Measurements from ENCODE around the gene TENM4.

- TF ChIP-seq CTCF (IDR thresholded peaks at IDR 0.05; ENCODE audit: poor library complexity, severe bottlenecking) (no peak), POLR2AphosphoS5 (IDR thresholded peaks at IDR 0.05) (no peak), EZH2 (IDR thresholded peaks at IDR 0.05; ENCODE audit: borderline replicate concordance, insufficient read depth, low read length, poor library complexity, severe bottlenecking) (no peak), MXI1 (conservative IDR thresholded peaks at IDR 0.05; ENCODE audit: poor library complexity, severe bottlenecking) (no peak), SMC3 (conservative IDR thresholded peaks at IDR 0.05; ENCODE audit: poor library complexity) (no peak), RAD21 (conservative IDR thresholded peaks at IDR 0.05) (no peak), EP300 (conservative IDR thresholded peaks at IDR 0.05; ENCODE audit: poor library complexity, severe bottlenecking) (no peak), REST (IDR thresholded peaks at IDR 0.05; ENCODE audit: borderline replicate concordance) (no peak)
Observed at GRCh38 chr11:79415411-79415810, 25.4 kb downstream of the TENM4 start.
